NCI-H2196 treated with DMSO at 0.1 percent for 48 hours (cell line): Measurements from ENCODE around the gene IPO5.
"Not testable (repeated sequence)": the region's sequence is repeated elsewhere in the genome, so short reads cannot be mapped to it uniquely, and the experiment has no call there.

Experiments
- DNase-seq: peaks from one replicate; lab custom pipeline; 2025; ENCODE audit not compliant: unreplicated experiment; lab: John Stamatoyannopoulos, UW

IPO5 gene

GRCh38 chr13:98007001-98007400, 53.5 kb downstream of the IPO5 start:
- DNase-seq = no peak

DNA sequence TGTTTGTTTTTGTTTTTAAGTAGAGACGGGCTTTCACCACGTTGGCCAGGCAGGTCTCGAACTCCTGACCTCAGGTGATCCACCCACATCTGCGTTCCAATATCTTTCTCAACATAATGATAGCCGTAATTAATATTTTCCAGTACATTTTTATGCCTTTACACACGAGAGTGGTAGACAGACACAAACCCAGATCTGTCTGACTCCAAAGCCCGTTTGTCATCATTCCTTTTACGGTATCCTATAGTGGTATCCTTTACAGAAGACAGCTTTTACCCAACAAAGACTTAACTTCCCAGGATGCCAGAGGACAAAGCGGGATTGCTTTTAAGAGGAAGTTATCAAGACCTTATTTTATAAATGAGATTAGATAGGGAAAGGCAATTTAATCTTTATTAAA, 59.8 kb downstream of the IPO5 start:
- no peak for DNase-seq

DNA sequence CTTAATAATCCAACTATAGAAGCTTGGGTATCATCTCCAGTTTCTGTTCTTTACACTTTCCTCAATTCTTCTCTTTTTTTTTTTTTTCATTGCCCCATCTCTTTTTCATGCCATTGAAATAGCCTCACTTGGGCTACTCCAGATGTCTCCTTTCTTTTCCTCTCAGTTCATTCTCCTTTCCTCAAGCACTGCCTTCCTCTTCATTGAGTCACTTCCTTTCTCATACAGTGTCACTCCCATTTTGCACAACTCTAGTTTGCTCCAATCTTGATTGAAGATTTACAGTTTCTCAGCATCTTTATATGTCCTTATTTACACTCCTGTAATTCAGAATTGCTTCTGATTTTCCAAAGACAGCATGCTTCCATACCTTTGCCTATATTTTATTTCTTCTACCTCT, 61.3 kb downstream of the IPO5 start:
- no peak for DNase-seq

DNA sequence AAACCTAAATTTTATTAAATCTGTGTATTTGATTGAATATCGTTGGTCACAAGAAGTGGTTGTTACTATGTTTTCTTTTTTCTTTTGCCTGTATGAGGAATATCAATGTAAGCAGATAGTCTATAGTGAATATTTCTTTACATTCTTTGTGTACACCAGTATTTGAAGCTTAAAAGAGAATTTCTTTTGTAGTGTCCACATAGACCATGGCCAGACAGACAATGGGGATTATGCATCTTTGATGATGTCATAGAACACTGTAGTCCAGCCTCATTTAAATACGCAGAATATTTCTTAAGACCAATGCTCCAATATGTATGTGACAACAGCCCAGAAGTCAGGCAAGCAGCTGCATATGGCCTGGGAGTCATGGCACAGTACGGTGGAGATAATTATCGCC, 64.8 kb downstream of the IPO5 start:
- no peak for DNase-seq

DNA sequence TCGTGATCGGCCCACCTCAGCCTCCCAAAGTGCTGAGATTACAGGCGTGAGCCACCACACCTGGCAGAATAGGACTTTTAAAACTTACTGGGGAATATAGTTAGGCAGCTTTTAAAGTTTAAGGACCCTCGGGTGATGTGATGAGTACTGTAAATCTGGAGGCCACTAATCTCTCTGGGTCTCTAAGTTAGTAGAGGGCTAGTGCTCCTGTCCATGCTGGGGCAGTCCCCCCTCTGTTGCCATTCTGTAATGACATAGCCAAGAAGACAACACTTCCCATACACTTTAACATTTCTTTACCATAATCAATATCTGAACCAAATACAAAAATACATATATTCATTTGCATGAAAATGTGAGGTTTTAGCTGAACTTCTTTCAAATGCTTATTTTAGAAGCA, 65.7 kb downstream of the IPO5 start:
- no peak for DNase-seq

- no peak for DNase-seq
Measured at GRCh38 chr13:98020271-98020670, 66.8 kb downstream of the IPO5 start.

GRCh38 chr13:98022210-98022609, 68.7 kb downstream of the IPO5 start:
- DNase-seq = no peak

GRCh38 chr13:98025480-98026025, 72.1 kb downstream of the IPO5 start:
- DNase-seq = no peak

- no peak for DNase-seq
Measured at GRCh38 chr13:98026457-98026857, 73.0 kb downstream of the IPO5 start.

DNA sequence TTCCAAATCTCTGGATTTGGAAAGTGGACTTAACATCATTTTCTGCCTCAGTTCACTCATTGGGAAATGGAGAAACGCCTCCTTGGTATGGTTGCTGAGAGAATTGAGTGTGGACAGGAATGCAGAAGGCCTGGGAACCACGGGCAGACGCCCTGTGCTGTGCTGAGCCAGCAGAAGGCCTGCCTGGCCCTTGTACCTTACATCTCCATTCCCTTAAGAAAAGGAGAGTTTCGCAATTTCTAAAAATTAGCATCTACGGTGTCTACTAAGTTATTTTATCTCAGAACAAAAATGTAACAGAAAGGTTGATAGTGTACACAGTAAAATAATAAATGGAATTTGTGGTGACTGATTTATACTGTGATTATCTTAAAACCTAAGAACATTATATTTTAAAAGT, 78.7 kb downstream of the IPO5 start:
- no peak for DNase-seq

DNA sequence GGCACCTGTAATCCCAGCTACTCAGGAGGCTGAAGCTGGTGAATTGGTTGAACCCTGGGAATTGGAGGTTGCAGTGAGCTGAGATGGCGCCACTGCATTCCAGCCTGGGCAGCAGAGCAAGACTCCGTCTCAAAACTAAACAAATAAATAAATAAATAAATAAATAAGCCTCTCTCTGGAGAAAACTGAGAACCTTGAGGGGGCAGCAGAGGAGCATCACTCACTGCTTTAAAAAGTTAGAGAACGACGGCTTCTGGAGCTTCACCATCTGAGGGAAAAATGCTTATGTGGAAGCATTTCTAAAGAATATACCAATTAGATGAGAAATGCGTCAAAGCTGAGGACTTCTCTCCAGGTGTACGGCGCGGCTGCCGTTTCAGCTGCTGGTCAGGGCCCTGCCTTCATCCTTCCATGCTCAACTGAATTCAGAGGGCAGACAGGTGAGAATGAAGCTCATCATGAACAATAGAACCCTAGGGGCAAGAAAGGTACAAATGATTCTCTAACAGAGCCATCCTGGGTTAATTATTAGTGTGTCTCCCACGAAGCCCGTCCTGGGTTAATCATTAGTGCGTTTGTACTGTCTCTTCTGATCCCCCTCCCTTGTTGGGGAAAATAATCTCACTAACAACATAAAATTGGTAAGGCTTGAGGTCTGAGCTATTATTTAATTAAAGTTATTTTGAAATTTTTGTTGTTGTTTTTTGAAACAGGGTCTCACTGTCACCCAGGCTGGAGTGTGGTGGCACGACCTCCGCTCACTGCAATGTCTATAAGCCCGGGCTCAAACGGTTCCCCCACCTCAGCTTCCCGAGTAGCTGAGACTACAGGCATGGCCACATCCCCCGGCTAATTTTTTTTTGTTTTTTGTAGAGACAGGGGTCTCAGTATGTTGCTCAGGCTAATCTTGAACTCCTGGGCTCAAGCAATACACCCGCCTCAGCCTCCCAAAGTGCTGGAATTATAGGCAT, 80.1 kb downstream of the IPO5 start:
- no peak for DNase-seq

DNA sequence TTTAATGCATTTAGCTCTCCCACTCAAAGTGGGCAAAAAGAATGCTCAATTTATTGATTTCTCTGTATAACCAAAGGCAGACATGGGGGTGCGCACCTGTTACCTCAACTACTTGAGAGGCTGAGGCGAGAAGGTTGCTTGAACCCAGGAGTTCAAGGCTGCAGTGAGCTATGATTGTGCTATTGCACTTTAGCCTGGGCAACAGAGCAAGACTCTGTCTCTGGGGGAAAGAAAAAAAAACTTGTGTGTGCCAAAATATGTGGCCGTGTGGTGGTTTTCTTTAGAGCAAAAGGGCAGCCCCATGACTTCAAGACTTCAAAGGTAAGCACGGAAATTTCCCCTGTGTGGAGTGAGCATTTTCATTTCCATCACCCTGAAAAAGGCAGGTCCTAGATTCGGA, 81.9 kb downstream of the IPO5 start:
- no peak for DNase-seq

DNA sequence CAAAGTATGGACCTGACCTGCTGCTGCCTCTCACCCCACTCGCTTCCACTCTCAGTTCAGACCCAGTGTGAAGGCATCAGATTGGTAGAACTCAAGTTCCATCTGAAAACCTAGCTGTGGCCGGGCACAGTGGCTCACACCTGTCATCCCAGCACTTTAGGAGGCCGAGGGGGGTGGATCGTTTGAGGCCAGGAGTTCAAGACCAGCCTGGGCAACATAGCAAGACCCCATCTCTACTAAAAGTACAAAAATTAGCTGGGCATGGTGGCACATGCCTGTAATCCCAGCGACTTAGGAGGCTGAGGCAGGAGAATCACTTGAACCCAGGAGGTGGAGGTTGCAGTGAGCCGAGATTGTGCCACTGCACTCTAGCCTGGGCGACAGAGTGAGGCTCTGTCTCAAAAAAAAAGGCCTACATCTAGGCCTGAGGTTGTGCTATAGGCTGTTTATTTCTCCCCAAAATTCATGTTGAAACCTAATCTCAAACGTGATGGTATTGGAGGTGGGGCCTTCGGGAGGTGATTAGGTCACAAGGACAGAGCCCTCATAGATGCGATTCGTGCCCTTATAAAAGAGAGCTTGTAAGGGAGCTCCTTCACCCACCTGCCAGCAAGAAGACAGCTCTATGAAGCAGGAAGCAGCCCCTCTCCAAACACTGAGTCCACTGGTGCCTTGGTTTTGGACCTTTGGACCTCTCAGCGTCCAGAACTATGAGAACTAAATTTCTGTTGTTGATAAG, 83.3 kb downstream of the IPO5 start:
- not testable (repeated sequence) for DNase-seq

DNA sequence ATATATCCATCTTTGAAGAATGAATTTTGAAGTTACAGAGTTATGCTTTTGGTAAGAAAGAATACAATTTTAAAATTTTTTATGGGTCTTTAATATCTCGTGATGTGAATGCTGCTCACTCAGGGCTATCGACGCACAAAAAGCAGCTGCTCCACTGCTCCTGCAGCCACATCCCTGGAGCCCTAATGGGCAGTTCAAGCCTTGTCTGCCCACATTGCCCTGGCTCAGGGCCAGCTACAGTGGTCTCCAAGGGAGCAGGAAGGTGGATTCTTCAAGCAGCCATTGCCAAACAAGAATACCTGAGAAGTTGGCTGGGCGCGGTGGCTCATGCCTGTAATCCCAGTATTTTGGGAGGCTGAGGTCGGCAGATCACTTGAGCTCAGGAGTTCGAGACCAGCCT, 85.8 kb downstream of the IPO5 start:
- DNase-seq = no peak

DNA sequence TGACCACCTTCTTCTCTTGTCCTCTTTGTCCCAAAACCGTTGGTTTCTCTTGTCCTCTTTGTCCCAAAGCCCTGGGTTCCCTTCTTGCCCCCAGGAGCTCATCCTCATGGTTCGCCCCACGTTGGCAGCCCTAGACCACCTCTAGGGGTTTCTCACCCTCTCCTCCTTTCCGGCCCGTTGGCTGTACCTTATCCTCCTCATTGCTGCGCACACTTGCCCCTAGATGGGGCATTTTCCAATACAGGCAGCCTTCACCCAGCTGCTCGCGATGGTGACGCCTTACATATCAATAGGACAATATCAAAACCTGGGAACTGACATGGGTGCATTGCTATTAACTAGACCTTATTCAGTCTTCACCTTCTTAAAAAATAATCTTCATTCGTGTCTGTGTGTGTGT, 86.5 kb downstream of the IPO5 start:
- no peak for DNase-seq

GRCh38 chr13:98041081-98041820, 87.8 kb downstream of the IPO5 start:
- DNase-seq = no peak

DNA sequence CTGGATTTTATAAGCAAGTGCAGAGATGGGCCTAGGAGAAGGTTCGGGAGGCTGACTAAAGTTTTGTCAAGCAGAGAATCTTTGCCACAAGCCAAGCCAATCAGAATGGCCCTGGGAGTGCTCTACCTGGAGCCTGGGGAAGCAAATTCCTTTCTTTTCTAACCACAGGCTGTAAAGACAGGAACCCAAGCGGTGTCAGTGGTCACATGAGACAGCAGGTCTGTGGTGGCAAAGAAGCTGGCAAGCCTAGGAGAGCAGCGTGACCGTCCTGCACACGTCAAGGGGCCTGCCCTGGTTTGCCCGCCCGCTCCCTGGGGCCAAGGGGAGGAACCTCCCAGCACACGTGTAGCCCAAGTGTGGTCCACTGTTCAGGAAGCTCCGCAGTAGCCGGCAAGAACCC, 90.8 kb downstream of the IPO5 start:
- no peak for DNase-seq

DNA sequence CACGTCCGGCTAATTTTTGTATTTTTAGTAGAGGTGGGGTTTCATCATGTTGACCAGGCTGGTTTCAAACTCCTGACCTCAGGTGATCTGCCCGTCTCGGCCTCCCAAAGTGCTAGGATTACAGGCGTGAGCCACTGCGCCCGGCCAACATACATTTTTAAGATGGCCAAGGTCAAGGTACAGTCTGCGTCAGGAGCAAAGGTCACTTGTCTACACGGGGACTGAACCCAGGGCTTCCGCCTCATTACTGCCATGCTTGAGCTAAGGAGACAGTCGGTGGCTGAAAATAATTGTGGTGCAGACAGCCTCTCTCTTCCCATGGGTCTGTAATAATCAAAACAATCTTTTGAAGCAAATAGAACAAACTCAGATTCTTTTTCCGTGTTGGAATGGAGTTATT, 94.3 kb downstream of the IPO5 start:
- not testable (repeated sequence) for DNase-seq

GRCh38 chr13:98048265-98048664, 94.8 kb downstream of the IPO5 start:
- no peak for DNase-seq

- DNase-seq = no peak
Measured at GRCh38 chr13:98050041-98050466, 96.6 kb downstream of the IPO5 start.

DNA sequence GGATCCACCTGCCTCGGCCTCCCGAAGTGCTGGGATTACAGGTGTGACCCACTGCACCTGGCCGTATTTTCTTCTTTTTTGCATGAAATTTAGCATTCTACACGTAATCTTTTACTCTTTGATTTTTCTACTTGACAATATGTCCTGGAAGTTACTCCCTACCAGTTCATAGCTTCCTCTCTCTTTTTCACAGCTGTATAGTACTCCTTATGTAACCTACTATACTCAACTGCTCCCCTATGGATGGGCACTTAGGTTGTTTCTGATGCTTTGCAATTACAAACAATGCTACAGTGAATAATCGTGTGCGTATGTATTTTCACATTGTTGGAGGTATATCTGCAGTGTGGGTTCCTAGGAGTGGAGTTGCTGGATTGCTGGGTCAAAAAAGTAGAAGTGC, 98.9 kb downstream of the IPO5 start:
- DNase-seq = no peak
